Measurements from ENCODE around the gene PDE5A.
"Not testable (repeated sequence)": the region's sequence is repeated elsewhere in the genome, so short reads cannot be mapped to it uniquely, and the experiment has no call there.

PDE5A gene

GRCh38 chr4:119663160-119663788 is 34.7 kb upstream of the PDE5A start:
- Histone ChIP-seq H3K9me2 (replicated peaks; ENCODE audit: control insufficient read depth, low read length) (no peaks in the 10 kb centered on the region), H3F3A (ENCODE audit: control insufficient read depth, insufficient read depth) (no peaks in the 10 kb centered on the region), H3K27me3 (ENCODE audit: control insufficient read depth, low read length) (0 out of 2 replicates have a peak, but pooled peaks cover 5% of the 10 kb centered on the region), H3K4me2 (ENCODE audit: low read length) (no peak overlapping the region), H4K20me1 (ENCODE audit: control insufficient read depth, insufficient read depth, low read depth, low read length) (no peaks in the 10 kb centered on the region), H3K36me3 (ENCODE audit: control insufficient read depth, low read length) (no peaks in the 10 kb centered on the region), H3K79me2 (ENCODE audit: control insufficient read depth, low read length) (no peaks in the 10 kb centered on the region), H3K4me3 (ENCODE audit: low read length) (no peak overlapping the region), H3K27ac (ENCODE audit: low read depth, low read length) (no peak overlapping the region), H3K4me1 (ENCODE audit: control insufficient read depth, low read length) (no peaks in the 10 kb centered on the region), H3K9me3 (ENCODE audit: control insufficient read depth, insufficient read depth, low read length) (no peaks in the 10 kb centered on the region)
- TF ChIP-seq CTCF (IDR thresholded peaks at IDR 0.05; ENCODE audit: low read depth, low read length, poor library complexity, severe bottlenecking): no peak
- no peak for TF ChIP-seq EZH2phosphoT487 (IDR thresholded peaks at IDR 0.05; ENCODE audit: borderline replicate concordance, low read length)

GRCh38 chr4:119662612-119663011 is 34.0 kb upstream of the PDE5A start:
- H3F3A ChIP-seq (ENCODE audit: control insufficient read depth, insufficient read depth); H3K27ac ChIP-seq (ENCODE audit: low read depth, low read length); H4K20me1 ChIP-seq (ENCODE audit: control insufficient read depth, insufficient read depth, low read depth, low read length); H3K4me2 ChIP-seq (ENCODE audit: low read length); H3K9me3 ChIP-seq (ENCODE audit: control insufficient read depth, insufficient read depth, low read length); H3K79me2 ChIP-seq (ENCODE audit: control insufficient read depth, low read length); H3K36me3 ChIP-seq (ENCODE audit: control insufficient read depth, low read length); H3K4me1 ChIP-seq (ENCODE audit: control insufficient read depth, low read length); H3K27me3 ChIP-seq (ENCODE audit: control insufficient read depth, low read length); H3K9me2 ChIP-seq (replicated peaks; ENCODE audit: control insufficient read depth, low read length); H3K4me3 ChIP-seq (ENCODE audit: low read length): not testable (repeated sequence)

GRCh38 chr4:119661231-119661630 is 32.6 kb upstream of the PDE5A start:
- Histone ChIP-seq H3K9me3 (ENCODE audit: control insufficient read depth, insufficient read depth, low read length) (no peaks in the 10 kb centered on the region), H3K4me2 (ENCODE audit: low read length) (no peak overlapping the region), H3F3A (ENCODE audit: control insufficient read depth, insufficient read depth) (no peaks in the 10 kb centered on the region), H3K79me2 (ENCODE audit: control insufficient read depth, low read length) (no peaks in the 10 kb centered on the region), H3K4me1 (ENCODE audit: control insufficient read depth, low read length) (no peaks in the 10 kb centered on the region), H3K27me3 (ENCODE audit: control insufficient read depth, low read length) (0 out of 2 replicates have a peak, but pooled peaks cover 5% of the 10 kb centered on the region), H4K20me1 (ENCODE audit: control insufficient read depth, insufficient read depth, low read depth, low read length) (no peaks in the 10 kb centered on the region), H3K36me3 (ENCODE audit: control insufficient read depth, low read length) (no peaks in the 10 kb centered on the region), H3K4me3 (ENCODE audit: low read length) (no peak overlapping the region), H3K9me2 (replicated peaks; ENCODE audit: control insufficient read depth, low read length) (no peaks in the 10 kb centered on the region), H3K27ac (ENCODE audit: low read depth, low read length) (no peak overlapping the region)
- TF ChIP-seq EZH2phosphoT487 (IDR thresholded peaks at IDR 0.05; ENCODE audit: borderline replicate concordance, low read length) (no peak), CTCF (IDR thresholded peaks at IDR 0.05; ENCODE audit: low read depth, low read length, poor library complexity, severe bottlenecking) (no peak)

GRCh38 chr4:119659576-119659975 is 31.0 kb upstream of the PDE5A start:
- Histone ChIP-seq H3K27ac (ENCODE audit: low read depth, low read length) (no peak overlapping the region), H4K20me1 (ENCODE audit: control insufficient read depth, insufficient read depth, low read depth, low read length) (no peaks in the 10 kb centered on the region), H3K79me2 (ENCODE audit: control insufficient read depth, low read length) (no peaks in the 10 kb centered on the region), H3K27me3 (ENCODE audit: control insufficient read depth, low read length) (0 out of 2 replicates have a peak, but pooled peaks cover 5% of the 10 kb centered on the region), H3F3A (ENCODE audit: control insufficient read depth, insufficient read depth) (no peaks in the 10 kb centered on the region), H3K36me3 (ENCODE audit: control insufficient read depth, low read length) (no peaks in the 10 kb centered on the region), H3K4me2 (ENCODE audit: low read length) (no peak overlapping the region), H3K9me2 (replicated peaks; ENCODE audit: control insufficient read depth, low read length) (no peaks in the 10 kb centered on the region), H3K9me3 (ENCODE audit: control insufficient read depth, insufficient read depth, low read length) (no peaks in the 10 kb centered on the region), H3K4me3 (ENCODE audit: low read length) (no peak overlapping the region), H3K4me1 (ENCODE audit: control insufficient read depth, low read length) (no peaks in the 10 kb centered on the region)
- no peak for TF ChIP-seq CTCF (IDR thresholded peaks at IDR 0.05; ENCODE audit: low read depth, low read length, poor library complexity, severe bottlenecking)
- TF ChIP-seq EZH2phosphoT487 (IDR thresholded peaks at IDR 0.05; ENCODE audit: borderline replicate concordance, low read length): no peak
